Adrenal gland (tissue), 12 donors: ENCODE results near the gene IDI1. TPM values are rescaled to one million over a fixed set of nuclear protein-coding genes. Genes with fewer than 3 reads are reported as not detected.

Experiments used
- DNase-seq, 7 donors: peaks; one replicate each; pipeline ENCODE4 v3.0.0-alpha.2; 2019 to 2020
- H3K27ac ChIP-seq, 5 donors: fragments of 200-600 bp; sonication (generic) in 4 of 5; 1 replicate in 3 of 5; 2 replicates in 2 of 5; pipeline versions ENCODE4 v1.5.1 to v1.8.0; 2016 to 2020; ENCODE audit warnings: mild to moderate bottlenecking in 1 of 5
- H3K27me3 ChIP-seq: fragments of 200-600 bp; 2 replicates; pipeline ENCODE4 v1.8.0; 2021
- H3K36me3 ChIP-seq, 2 donors: fragments of 200-600 bp; replicated peaks in 1 of 2; 1 replicate in 1 of 2; 2 replicates in 1 of 2; pipeline versions ENCODE4 v1.5.1 to v1.8.0; 2018 to 2022
- H3K4me1 ChIP-seq, 2 donors: fragments of 200-600 bp; replicated peaks in 1 of 2; 1 replicate in 1 of 2; 2 replicates in 1 of 2; pipeline versions ENCODE4 v1.5.1 to v1.8.0; 2018 to 2021
- H3K4me3 ChIP-seq, 4 donors: fragments of 200-600 bp; sonication (generic) in 3 of 4; one replicate each; pipeline ENCODE4 v1.5.1; 2016 to 2018
- H3K9me3 ChIP-seq, 3 donors: fragments of 200-600 bp; sonication (generic) in 1 of 3; replicated peaks in 1 of 3; 1 replicate in 2 of 3; 2 replicates in 1 of 3; pipeline versions ENCODE4 v1.5.1 to v1.8.0; 2016 to 2021
- CTCF ChIP-seq, 6 experiments: fragments of 450-650 bp in 4 of 6; fragments of 200-600 bp in 2 of 6; sonication (generic) in 1 of 6; IDR thresholded peaks; 1 replicate in 5 of 6; 2 replicates in 1 of 6; pipeline versions ENCODE4 v1.5.1 to v1.8.0; 2016 to 2021; ENCODE audit warnings: antibody characterized with exemption in 6 of 6, mild to moderate bottlenecking in 2 of 6, moderate library complexity in 1 of 6
- POLR2A ChIP-seq, 2 donors: fragments of 450-650 bp; IDR thresholded peaks; one replicate each; pipeline ENCODE4 v1.6.1; 2017; ENCODE audit warnings: antibody characterized with exemption in 2 of 2, mild to moderate bottlenecking in 2 of 2, moderate library complexity in 1 of 2
- WGBS, 4 donors: extraction: QIAGEN DNeasy Blood & Tissue Kit in 2 of 4; methylation state at CpG; one replicate each; pipeline versions ENCODE4 v1.1.5 to v1.1.7; 2013 to 2017; 5-methylcytosine and 5-hydroxymethylcytosine counted together
- intact Hi-C, 2 donors: fragments of 100-400 bp; cut with DNase I; formaldehyde crosslinking; loops; one replicate each; pipeline versions ENCODE4 v1.14.1 to v1.15.0; 2022 to 2023
- polyA plus RNA-seq, 3 donors: library from polyadenylated mRNA; stranded (reverse); fragments of 200-250 nt in 2 of 3; fragments of 350-450 nt in 1 of 3; fragmentation: Illumina TruSeq in 1 of 3; extraction: RNeasy Lipid Tissue Mini Kit (QIAGEN cat#74804) in 1 of 3; gene quantifications; one replicate each; pipeline ENCODE4 v1.2.3, GENCODE V29; 2013 to 2014
- total RNA-seq, 9 donors: library from RNA; depleted of rRNA in 4 of 9; stranded (reverse); fragments of >200 nt in 4 of 9; fragments of 120-200 nt in 1 of 9; fragmentation: NEBNext Ultra II Directional in 1 of 9; extraction: Animal tissue kit (Norgen Biotek cat#: 25700) in 1 of 9; gene quantifications; one replicate each; pipeline versions ENCODE4 v1.1.0 to v1.2.4, GENCODE V29; 2013 to 2023
- donor health status: healthy with polysubstance abuse.
- donor health status: Bipolar disorder and iron deficiency.
- donor health status: DM: yes; HTN: yes; CAD: no.
- donor health status: DM: no; HTN: no; CAD: no.
- donor health status: DM: no; HTN: no; CAD: no.
- donor health status: DM: yes; HTN: yes; CAD: no.

IDI1 gene
- total and polyA plus RNA-seq, 12 donors, result 20.4 to 1,056 (median 49.7) TPM

- no peak overlapping the region for H3K27ac ChIP-seq
- no peak overlapping the region for H3K4me3 ChIP-seq
- intact Hi-C loops, result no loop called here
- no peaks in the 10 kb centered on the region for H3K27me3 ChIP-seq
- no peak for DNase-seq
- no peaks in the 10 kb centered on the region for H3K4me1 ChIP-seq
- H3K36me3 ChIP-seq, result peaks cover 0 to 4% of the 10 kb centered on the region in 2 donors
- no peaks in the 10 kb centered on the region for H3K9me3 ChIP-seq
- WGBS, 4 donors, result 86 to 92% (median 90%) methylated on average over 4 of the region's 4 CpGs
- TF ChIP-seq CTCF (IDR thresholded peaks at IDR 0.05) (no peak), POLR2A (IDR thresholded peaks at IDR 0.05) (no peak)
These were observed 16.0 kb upstream of the IDI1 start for GRCh38 chr10:1064964-1065247.

- WGBS, 4 donors, result 75 to 83% (median 81%) methylated on average over 7 of the region's 7 CpGs
- no peak for DNase-seq
- Histone ChIP-seq H3K4me3 (no peak overlapping the region), H3K36me3 (peaks cover 0 to 4% of the 10 kb centered on the region in 2 donors), H3K27ac (no peak overlapping the region), H3K9me3 (no peaks in the 10 kb centered on the region), H3K4me1 (peaks cover under 1 to 6% of the 10 kb centered on the region in 2 donors), H3K27me3 (no peaks in the 10 kb centered on the region)
- TF ChIP-seq CTCF (IDR thresholded peaks at IDR 0.05) (no peak), POLR2A (IDR thresholded peaks at IDR 0.05) (no peak)
- intact Hi-C loops, result no loop called here
These were observed 14.4 kb upstream of the IDI1 start for GRCh38 chr10:1063232-1063865.

- WGBS, 4 donors, result 91 to 93% (median 92%) methylated on average over 7 of the region's 7 CpGs
- TF ChIP-seq POLR2A (IDR thresholded peaks at IDR 0.05) (no peak), CTCF (IDR thresholded peaks at IDR 0.05) (no peak)
- no peaks in the 10 kb centered on the region for H3K9me3 ChIP-seq
These were observed 13.2 kb upstream of the IDI1 start for GRCh38 chr10:1061930-1062774.

GRCh38 chr10:1059902-1060301 is 11.0 kb upstream of the IDI1 start:
- TF ChIP-seq POLR2A (IDR thresholded peaks at IDR 0.05) (no peak), CTCF (IDR thresholded peaks at IDR 0.05) (no peak)
- H3K27ac ChIP-seq, result no peak overlapping the region
- no peak overlapping the region for H3K4me3 ChIP-seq
- H3K9me3 ChIP-seq, result no peaks in the 10 kb centered on the region
- no peaks in the 10 kb centered on the region for H3K27me3 ChIP-seq
- DNase-seq, result no peak
- peaks cover 0 to 4% of the 10 kb centered on the region in 2 donors for H3K36me3 ChIP-seq
- H3K4me1 ChIP-seq, result peaks cover 12 to 26% of the 10 kb centered on the region in 2 donors
- intact Hi-C loops, result no loop called here
- WGBS, 4 donors, result 94 to 98% (median 95%) methylated on average over 5 to 8 of the region's 8 CpGs

More at GRCh38 chr10:1061930-1062774, 13.2 kb upstream of the IDI1 start:
- Histone ChIP-seq H3K4me1 (peaks cover 10 to 17% of the 10 kb centered on the region in 2 donors), H3K27me3 (no peaks in the 10 kb centered on the region), H3K4me3 (no peak overlapping the region), H3K36me3 (peaks cover 0 to 4% of the 10 kb centered on the region in 2 donors), H3K27ac (no peak overlapping the region)
- intact Hi-C loops, result no loop called here
- no peak for DNase-seq
